Activated naive CD4-positive, alpha-beta T cell treated with Interleukin-2 at 50 U/mL for 16 hours (primary cell): ENCODE data around the gene GTF3C2.
"Not testable (repeated sequence)": the region's sequence is repeated elsewhere in the genome, so short reads cannot be mapped to it uniquely, and the experiment has no call there.

Source experiments
- DNase-seq: peaks from one replicate; pipeline ENCODE4 v3.0.0-alpha.2; 2020

GTF3C2 gene

GRCh38 chr2:27370816-27371620 is 14.5 kb upstream of the GTF3C2 start:
- DNase-seq = peak; percentile 35

- peak; percentile 100 for DNase-seq
Measured at GRCh38 chr2:27370026-27370815, 13.7 kb upstream of the GTF3C2 start, which contains the start of the genes EIF2B4 and SNX17. Gene EIF2B4, minus strand, starts transcription at chr2:27370338. Its CDS starts 24 bp downstream, at chr2:27370314. Gene SNX17, plus strand, starts transcription at chr2:27370616. Its CDS starts 128 bp downstream, at chr2:27370744.

GRCh38 chr2:27369471-27370025 is 13.0 kb upstream of the GTF3C2 start:
- DNase-seq = no peak

GRCh38 chr2:27363933-27364332 is 7.4 kb upstream of the GTF3C2 start:
- DNase-seq = no peak

GRCh38 chr2:27362678-27363420 is 6.3 kb upstream of the GTF3C2 start:
- DNase-seq = no peak

GRCh38 chr2:27356056-27356381 is 545 bp downstream of the GTF3C2 start:
- no peak for DNase-seq

- DNase-seq = no peak
Measured at GRCh38 chr2:27354597-27354927, 2.0 kb downstream of the GTF3C2 start.

GRCh38 chr2:27353762-27354596 is 2.6 kb downstream of the GTF3C2 start:
- no peak for DNase-seq

- not testable (repeated sequence) for DNase-seq
Measured at GRCh38 chr2:27353386-27353761, 3.2 kb downstream of the GTF3C2 start.

GRCh38 chr2:27351802-27352598 is 4.6 kb downstream of the GTF3C2 start:
- no peak for DNase-seq

GRCh38 chr2:27350106-27350693 is 6.4 kb downstream of the GTF3C2 start:
- DNase-seq = no peak

- no peak for DNase-seq
Measured at GRCh38 chr2:27347641-27348040, 8.9 kb downstream of the GTF3C2 start.

GRCh38 chr2:27336173-27336572 is 20.4 kb downstream of the GTF3C2 start:
- DNase-seq = no peak

GRCh38 chr2:27335311-27335710 is 21.3 kb downstream of the GTF3C2 start:
- no peak for DNase-seq

- no peak for DNase-seq
Measured at GRCh38 chr2:27324720-27325119, 31.8 kb downstream of the GTF3C2 start.

- no peak for DNase-seq
Measured at GRCh38 chr2:27323596-27324285, 32.8 kb downstream of the GTF3C2 start.

GRCh38 chr2:27322766-27323595 is 33.6 kb downstream of the GTF3C2 start, which contains the start of gene MPV17:
Gene MPV17, minus strand, starts transcription at chr2:27323097. Its CDS starts 580 bp downstream, at chr2:27322517.
- peak; percentile 91 for DNase-seq

- no peak for DNase-seq
Measured at GRCh38 chr2:27322301-27322765, 34.2 kb downstream of the GTF3C2 start.

GRCh38 chr2:27320958-27321543 is 35.5 kb downstream of the GTF3C2 start:
- DNase-seq = no peak
